ENCODE data around the gene ATP11A. TPM values are rescaled to one million over a fixed set of nuclear protein-coding genes. Genes with fewer than 3 reads are reported as not detected.

Gene ATP11A
- total RNA-seq, 6 experiments from 2014 or later: 24.3 to 57.4 (median 33.1) TPM

DNA sequence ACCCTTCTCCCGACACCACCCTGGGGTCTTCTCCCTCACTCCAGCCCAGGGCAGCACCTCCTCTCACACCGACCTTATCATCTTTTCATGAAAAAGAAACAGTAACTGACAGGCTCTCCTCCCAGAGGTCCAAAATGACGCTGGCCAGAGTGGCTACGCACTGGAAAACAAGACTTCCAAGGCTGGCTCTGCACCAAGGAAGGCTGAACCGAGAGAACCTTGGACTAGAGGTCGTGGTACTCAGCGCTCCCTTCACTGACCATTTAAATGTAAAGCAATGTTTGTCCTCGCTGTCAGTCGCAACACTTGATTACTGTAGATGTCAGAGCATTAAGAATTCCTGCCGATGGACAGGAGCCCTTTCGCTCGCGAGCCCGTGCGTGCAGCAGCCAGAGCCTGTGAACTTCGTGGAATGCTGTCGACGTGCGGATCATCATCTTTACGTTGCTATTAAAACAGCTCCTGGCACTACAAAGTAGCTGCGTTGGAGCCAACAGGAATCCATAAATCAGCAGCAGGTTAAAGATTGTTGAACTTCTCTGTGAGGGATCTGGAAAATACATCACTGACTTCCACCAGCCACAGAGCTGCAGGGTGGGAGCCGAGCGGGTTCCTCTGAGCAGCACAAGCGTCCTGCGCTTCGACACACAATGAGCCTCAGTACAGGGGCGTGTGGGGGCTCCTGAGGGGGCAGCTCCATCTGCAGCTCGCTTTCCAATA lies 153.7 kb downstream of the ATP11A start:
- Histone ChIP-seq H3K4me3 (no peak overlapping the region), H3K36me3 (peaks cover 0 to 13% (median 6%) of the 10 kb centered on the region in 4 donors), H3K4me1 (no peaks in the 10 kb centered on the region), H3K27ac (no peak overlapping the region), H3K9me3 (no peaks in the 10 kb centered on the region), H3K27me3 (no peaks in the 10 kb centered on the region)
- no peak for DNase-seq
- TF ChIP-seq, protein P1, sequence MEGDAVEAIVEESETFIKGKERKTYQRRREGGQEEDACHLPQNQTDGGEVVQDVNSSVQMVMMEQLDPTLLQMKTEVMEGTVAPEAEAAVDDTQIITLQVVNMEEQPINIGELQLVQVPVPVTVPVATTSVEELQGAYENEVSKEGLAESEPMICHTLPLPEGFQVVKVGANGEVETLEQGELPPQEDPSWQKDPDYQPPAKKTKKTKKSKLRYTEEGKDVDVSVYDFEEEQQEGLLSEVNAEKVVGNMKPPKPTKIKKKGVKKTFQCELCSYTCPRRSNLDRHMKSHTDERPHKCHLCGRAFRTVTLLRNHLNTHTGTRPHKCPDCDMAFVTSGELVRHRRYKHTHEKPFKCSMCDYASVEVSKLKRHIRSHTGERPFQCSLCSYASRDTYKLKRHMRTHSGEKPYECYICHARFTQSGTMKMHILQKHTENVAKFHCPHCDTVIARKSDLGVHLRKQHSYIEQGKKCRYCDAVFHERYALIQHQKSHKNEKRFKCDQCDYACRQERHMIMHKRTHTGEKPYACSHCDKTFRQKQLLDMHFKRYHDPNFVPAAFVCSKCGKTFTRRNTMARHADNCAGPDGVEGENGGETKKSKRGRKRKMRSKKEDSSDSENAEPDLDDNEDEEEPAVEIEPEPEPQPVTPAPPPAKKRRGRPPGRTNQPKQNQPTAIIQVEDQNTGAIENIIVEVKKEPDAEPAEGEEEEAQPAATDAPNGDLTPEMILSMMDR (IDR thresholded peaks at IDR 0.05): no peak
- TF ChIP-seq POLR2A (IDR thresholded peaks at IDR 0.05): no peak
- ATAC-seq: peak in 1 of 4 donors; percentile 39
- intact Hi-C loops (cut with DNase I): no loop called here
- 84% methylated on average over 15 of the region's 28 CpGs for WGBS (ENCODE audit: insufficient coverage, low coverage, low lambda C conversion rate, missing lambda C conversion rate)

DNA sequence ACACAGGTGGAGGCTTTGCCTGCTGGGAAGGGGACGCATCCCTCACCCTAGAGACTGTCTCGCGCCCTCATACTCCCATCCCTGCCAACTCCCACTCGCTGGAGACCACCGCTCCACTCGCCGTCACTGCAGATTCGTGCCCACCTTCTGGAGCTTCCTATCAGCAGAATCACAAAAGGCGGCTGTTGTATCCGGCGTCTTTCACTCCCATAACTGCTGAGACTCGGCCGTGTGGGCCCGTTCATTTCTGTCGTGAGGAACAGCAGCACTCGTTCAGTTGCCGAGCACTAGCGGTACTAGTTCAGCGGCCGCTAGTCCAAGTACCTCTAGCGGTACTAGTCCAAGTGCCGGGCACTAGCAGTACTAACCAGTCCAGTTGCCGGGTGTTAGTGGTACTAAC lies 154.6 kb downstream of the ATP11A start:
- Histone ChIP-seq H3K4me1 (no peaks in the 10 kb centered on the region), H3K27ac (no peak overlapping the region), H3K36me3 (peaks cover 0 to 7% (median 3%) of the 10 kb centered on the region in 4 donors), H3K27me3 (no peaks in the 10 kb centered on the region), H3K9me3 (no peaks in the 10 kb centered on the region), H3K4me3 (no peak overlapping the region)
- ATAC-seq: no peak
- intact Hi-C loops (cut with DNase I): no loop called here
- 90% methylated on average over 11 of the region's 23 CpGs for whole genome bisulfite sequencing (ENCODE audit: insufficient coverage, low coverage, low lambda C conversion rate, missing lambda C conversion rate)
- DNase-seq: no peak
- TF ChIP-seq, protein P1 (IDR thresholded peaks at IDR 0.05): no peak
- no peak for TF ChIP-seq POLR2A (IDR thresholded peaks at IDR 0.05)

DNA sequence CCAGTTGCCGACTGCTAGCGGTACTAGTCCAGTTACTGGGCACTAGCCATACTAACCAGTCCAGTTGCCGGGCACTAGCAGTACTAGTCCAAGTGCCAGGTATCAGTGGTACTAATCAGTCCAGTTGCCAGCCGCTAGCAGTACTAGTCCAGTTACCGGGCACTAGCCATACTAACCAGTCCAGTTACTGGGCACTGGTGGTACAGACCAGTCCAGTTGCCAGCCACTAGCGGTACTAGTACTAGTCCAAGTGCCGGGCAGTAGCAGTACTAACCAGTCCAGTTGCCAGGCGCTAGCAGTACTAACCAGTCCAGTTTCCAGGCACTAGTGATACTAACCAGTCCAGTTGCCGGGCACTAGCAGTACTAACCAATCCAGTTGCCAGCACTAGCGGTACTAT lies 155.0 kb downstream of the ATP11A start:
- Histone ChIP-seq H3K27ac (no peak overlapping the region), H3K4me1 (no peaks in the 10 kb centered on the region), H3K27me3 (no peaks in the 10 kb centered on the region), H3K9me3 (no peaks in the 10 kb centered on the region), H3K36me3 (peaks cover 0 to 7% (median 3%) of the 10 kb centered on the region in 4 donors), H3K4me3 (no peak overlapping the region)
- whole genome bisulfite sequencing (ENCODE audit: insufficient coverage, low coverage, low lambda C conversion rate, missing lambda C conversion rate): 94% methylated on average over 3 of the region's 10 CpGs
- DNase-seq (no peak), ATAC-seq (no peak)
- no peak for TF ChIP-seq POLR2A (IDR thresholded peaks at IDR 0.05)
- TF ChIP-seq, protein P1 (IDR thresholded peaks at IDR 0.05): no peak
- intact Hi-C loops (cut with DNase I): no loop called here

DNA sequence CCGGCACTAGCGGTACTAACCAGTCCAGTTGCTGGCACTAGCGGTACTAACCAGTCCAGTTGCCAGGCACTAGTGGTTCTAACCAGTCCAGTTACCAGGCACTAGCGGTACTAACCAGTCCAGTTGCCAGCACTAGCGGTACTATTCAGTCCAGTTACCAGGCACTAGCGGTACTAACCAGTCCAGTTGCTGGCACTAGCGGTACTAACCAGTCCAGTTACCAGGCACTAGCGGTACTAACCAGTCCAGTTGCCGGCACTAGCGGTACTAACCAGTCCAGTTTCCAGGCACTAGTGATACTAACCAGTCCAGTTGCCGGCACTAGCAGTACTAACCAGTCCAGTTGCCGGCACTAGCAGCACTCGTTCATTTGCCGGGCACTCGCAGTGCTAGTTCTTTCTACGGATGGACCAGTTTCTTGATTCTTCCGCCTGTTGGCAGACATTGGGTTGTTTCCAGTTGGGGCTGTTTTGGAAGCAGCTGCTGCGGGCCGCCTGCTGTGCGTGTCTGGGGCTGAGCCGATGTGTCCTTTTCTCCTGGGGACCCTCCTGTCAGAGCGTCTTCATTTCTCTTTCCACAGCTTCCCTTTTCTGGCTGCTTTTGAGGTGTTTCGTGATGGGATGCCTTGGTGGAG lies 155.8 kb downstream of the ATP11A start:
- ATAC-seq: no peak
- no peak overlapping the region for H3K27ac ChIP-seq
- DNase-seq: no peak
- 89% methylated on average over 3 of the region's 23 CpGs for WGBS (ENCODE audit: insufficient coverage, low coverage, low lambda C conversion rate, missing lambda C conversion rate)
- H3K4me1 ChIP-seq: no peaks in the 10 kb centered on the region
- peaks cover 0 to 7% (median 3%) of the 10 kb centered on the region in 4 donors for H3K36me3 ChIP-seq
- no peak overlapping the region for H3K4me3 ChIP-seq
- no peaks in the 10 kb centered on the region for H3K27me3 ChIP-seq
- intact Hi-C loops (cut with DNase I): no loop called here
- H3K9me3 ChIP-seq: no peaks in the 10 kb centered on the region
- TF ChIP-seq, protein P1 (IDR thresholded peaks at IDR 0.05): no peak
- TF ChIP-seq POLR2A (IDR thresholded peaks at IDR 0.05): no peak
